OCI-LY1 (cell line): ENCODE data around the gene PRR32.

Experiments
- H2AFZ ChIP-seq: fragments of 200-600 bp; sonication (generic), shearing (Covaris generic); 2 replicates; pipeline ENCODE4 v1.6.0; 2014; ENCODE audit warnings: antibody characterized with exemption, mild to moderate bottlenecking, low read length
- H3F3A ChIP-seq: fragments of 200-600 bp; sonication (generic), shearing (Covaris generic); 2 replicates; pipeline ENCODE4 v1.6.0; 2014; ENCODE audit warnings: mild to moderate bottlenecking, antibody characterized with exemption, low read length, moderate library complexity; ENCODE audit not compliant: insufficient read depth
- H3K27ac ChIP-seq: fragments of 200-600 bp; sonication (generic); 2 replicates; pipeline ENCODE4 v1.5.1; 2014; ENCODE audit warnings: low read length, mixed run types, mild to moderate bottlenecking, low read depth; ENCODE audit not compliant: poor library complexity, severe bottlenecking
- H3K27me3 ChIP-seq: fragments of 200-600 bp; sonication (generic); 2 replicates; pipeline ENCODE4 v1.6.0; 2014; ENCODE audit warnings: antibody characterized with exemption, mild to moderate bottlenecking, low read length, moderate library complexity; ENCODE audit not compliant: insufficient read depth
- H3K36me3 ChIP-seq: fragments of 200-600 bp; sonication (generic); 2 replicates; pipeline ENCODE4 v1.6.1; 2014; ENCODE audit warnings: mild to moderate bottlenecking, antibody characterized with exemption, low read length, moderate library complexity, mixed read lengths; ENCODE audit not compliant: insufficient read depth
- H3K4me1 ChIP-seq: fragments of 200-600 bp; sonication (generic); 2 replicates; pipeline ENCODE4 v1.5.1; 2014; ENCODE audit warnings: mild to moderate bottlenecking, low read length, moderate library complexity; ENCODE audit not compliant: insufficient read depth, severe bottlenecking
- H3K4me2 ChIP-seq: fragments of 200-600 bp; sonication (generic), shearing (Covaris generic); 2 replicates; pipeline ENCODE4 v1.6.1; 2014; ENCODE audit warnings: low read length
- H3K4me3 ChIP-seq: fragments of 200-600 bp; sonication (generic); 2 replicates; pipeline ENCODE4 v1.5.1; 2014; ENCODE audit warnings: low read length, low read depth, mild to moderate bottlenecking, mixed read lengths; ENCODE audit not compliant: poor library complexity, severe bottlenecking
- H3K79me2 ChIP-seq: fragments of 200-600 bp; shearing (Covaris generic); 2 replicates; pipeline ENCODE4 v1.6.1; 2016; ENCODE audit warnings: mixed run types, low read length, mixed read lengths; ENCODE audit not compliant: insufficient read depth
- H3K9ac ChIP-seq: fragments of 200-600 bp; sonication (generic), shearing (Covaris generic); 2 replicates; pipeline ENCODE4 v1.6.1; 2014; ENCODE audit warnings: mild to moderate bottlenecking, low read length, mixed read lengths
- H3K9me2 ChIP-seq: fragments of 200-600 bp; sonication (generic), shearing (Covaris generic); 2 replicates; pipeline ENCODE4 v1.6.1; 2014; ENCODE audit warnings: low read depth, mild to moderate bottlenecking, low read length, mixed read lengths
- H3K9me3 ChIP-seq: fragments of 200-600 bp; shearing (Covaris generic); 2 replicates; pipeline ENCODE4 v1.6.1; 2014; ENCODE audit warnings: low read length, mixed read lengths
- H4K20me1 ChIP-seq: fragments of 200-600 bp; sonication (generic), shearing (Covaris generic); 2 replicates; pipeline ENCODE4 v1.6.0; 2016; ENCODE audit warnings: mild to moderate bottlenecking, low read length; ENCODE audit not compliant: insufficient read depth
- CTCF ChIP-seq: fragments of 200-600 bp; sonication (generic), shearing (Covaris generic); IDR thresholded peaks from 2 replicates; pipeline ENCODE4 v1.5.1; 2017; ENCODE audit warnings: mild to moderate bottlenecking, antibody characterized with exemption, low read length, moderate library complexity, mixed read lengths
- EZH2 ChIP-seq: fragments of 200-600 bp; sonication (generic), shearing (Covaris generic); IDR thresholded peaks from 2 replicates; pipeline ENCODE4 v1.8.0; 2017; ENCODE audit warnings: borderline replicate concordance, mixed run types, mild to moderate bottlenecking, antibody characterized with exemption, low read length, moderate library complexity, mixed read lengths

The PRR32 gene

GRCh38 chrX:126847143-126847542 lies 27.6 kb downstream of the PRR32 start:
- Histone ChIP-seq H3K79me2 (no peaks in the 10 kb centered on the region), H3K9me3 (no peaks in the 10 kb centered on the region), H3K9ac (no peak overlapping the region), H3K4me3 (no peak overlapping the region), H3F3A (no peaks in the 10 kb centered on the region), H2AFZ (no peak overlapping the region), H3K4me2 (no peak overlapping the region), H3K27ac (no peak overlapping the region), H3K9me2 (no peaks in the 10 kb centered on the region), H3K36me3 (no peaks in the 10 kb centered on the region), H4K20me1 (no peaks in the 10 kb centered on the region), H3K4me1 (no peaks in the 10 kb centered on the region), H3K27me3 (no peaks in the 10 kb centered on the region)
- TF ChIP-seq EZH2 (no peak), CTCF (no peak)

GRCh38 chrX:126855839-126856524 lies 36.5 kb downstream of the PRR32 start:
- H3K4me3 ChIP-seq = no peak overlapping the region
- no peaks in the 10 kb centered on the region for H4K20me1 ChIP-seq
- no peak overlapping the region for H2AFZ ChIP-seq
- no peaks in the 10 kb centered on the region for H3K9me3 ChIP-seq
- no peak overlapping the region for H3K9ac ChIP-seq
- H3K9me2 ChIP-seq = no peaks in the 10 kb centered on the region
- no peaks in the 10 kb centered on the region for H3K27me3 ChIP-seq
- H3K79me2 ChIP-seq = no peaks in the 10 kb centered on the region
- H3F3A ChIP-seq = no peaks in the 10 kb centered on the region
- H3K36me3 ChIP-seq = no peaks in the 10 kb centered on the region
- TF ChIP-seq EZH2 (no peak), CTCF (no peak)
- H3K4me2 ChIP-seq = no peak overlapping the region
- H3K4me1 ChIP-seq = no peaks in the 10 kb centered on the region
- no peak overlapping the region for H3K27ac ChIP-seq
